Esophagus squamous epithelium (tissue), 4 donors: ENCODE data around the gene NKD1.

Experiments
- POLR2A ChIP-seq, 4 donors: fragments of 450-650 bp; IDR thresholded peaks; one replicate each; pipeline ENCODE4 v1.6.1; 2017; ENCODE audit warnings: antibody characterized with exemption in 4 of 4, mild to moderate bottlenecking in 4 of 4, moderate library complexity in 3 of 4
- TF ChIP-seq, protein P1 (sequence below), 6 experiments: fragments of 450-650 bp in 4 of 6; fragments of 200-600 bp in 2 of 6; sonication (generic) in 2 of 6; IDR thresholded peaks; one replicate each; pipeline ENCODE4 v1.5.1; 2016 to 2019; ENCODE audit warnings: antibody characterized with exemption in 6 of 6, mild to moderate bottlenecking in 4 of 6, moderate library complexity in 4 of 6

DNA sequence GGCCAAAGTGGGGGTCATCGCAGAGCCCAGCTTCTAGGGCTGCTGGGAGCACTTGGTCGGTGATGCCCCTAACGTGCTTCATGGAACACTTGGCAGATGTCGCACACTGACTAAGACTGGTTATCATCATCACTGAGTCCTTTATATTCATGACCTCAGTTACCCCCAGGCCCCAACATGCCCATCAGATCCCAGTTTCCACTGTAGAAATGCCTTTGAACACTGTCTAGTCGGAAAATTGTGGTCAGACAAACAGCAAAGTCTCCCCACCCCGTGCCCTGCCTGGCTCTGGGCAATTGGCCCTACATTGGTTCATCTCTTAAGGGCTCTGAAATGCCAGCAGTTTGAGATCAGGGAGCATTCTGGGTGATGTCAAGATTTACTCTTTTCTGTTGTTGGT is 51.3 kb downstream of the NKD1 start:
- TF ChIP-seq, protein P1, sequence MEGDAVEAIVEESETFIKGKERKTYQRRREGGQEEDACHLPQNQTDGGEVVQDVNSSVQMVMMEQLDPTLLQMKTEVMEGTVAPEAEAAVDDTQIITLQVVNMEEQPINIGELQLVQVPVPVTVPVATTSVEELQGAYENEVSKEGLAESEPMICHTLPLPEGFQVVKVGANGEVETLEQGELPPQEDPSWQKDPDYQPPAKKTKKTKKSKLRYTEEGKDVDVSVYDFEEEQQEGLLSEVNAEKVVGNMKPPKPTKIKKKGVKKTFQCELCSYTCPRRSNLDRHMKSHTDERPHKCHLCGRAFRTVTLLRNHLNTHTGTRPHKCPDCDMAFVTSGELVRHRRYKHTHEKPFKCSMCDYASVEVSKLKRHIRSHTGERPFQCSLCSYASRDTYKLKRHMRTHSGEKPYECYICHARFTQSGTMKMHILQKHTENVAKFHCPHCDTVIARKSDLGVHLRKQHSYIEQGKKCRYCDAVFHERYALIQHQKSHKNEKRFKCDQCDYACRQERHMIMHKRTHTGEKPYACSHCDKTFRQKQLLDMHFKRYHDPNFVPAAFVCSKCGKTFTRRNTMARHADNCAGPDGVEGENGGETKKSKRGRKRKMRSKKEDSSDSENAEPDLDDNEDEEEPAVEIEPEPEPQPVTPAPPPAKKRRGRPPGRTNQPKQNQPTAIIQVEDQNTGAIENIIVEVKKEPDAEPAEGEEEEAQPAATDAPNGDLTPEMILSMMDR (IDR thresholded peaks at IDR 0.05) = no peak
- TF ChIP-seq POLR2A (IDR thresholded peaks at IDR 0.05) = no peak
